Measurements from ENCODE around the gene MR1.

DNA sequence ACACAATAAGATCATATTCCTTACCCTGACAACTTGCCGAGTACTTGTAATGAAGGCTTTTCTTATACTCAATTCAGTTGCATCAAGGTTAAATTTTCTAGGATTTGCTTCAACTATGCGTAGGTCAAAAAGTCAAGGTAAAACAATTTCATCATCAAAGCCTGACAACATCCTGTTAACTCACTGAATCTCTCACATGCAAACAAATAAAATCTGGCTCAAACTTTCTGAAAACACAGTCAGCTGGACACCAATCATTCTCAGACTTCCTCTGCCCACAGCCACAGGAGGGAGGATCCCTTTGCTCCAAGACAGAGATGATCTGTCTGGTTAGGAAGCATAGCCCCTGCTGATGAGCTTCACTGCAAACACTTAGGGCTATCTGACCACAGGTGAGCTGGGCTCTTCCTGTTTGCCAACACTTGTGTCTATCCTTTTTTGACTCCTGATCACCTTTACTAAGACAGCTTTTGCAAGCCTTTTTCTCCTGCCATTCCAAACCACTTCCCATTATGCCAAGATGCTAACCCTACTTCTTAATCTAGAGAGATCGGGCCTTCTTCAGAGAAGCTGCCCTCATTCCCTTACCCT is 31.1 kb upstream of the MR1 start:
- TF ChIP-seq POLR2A (IDR thresholded peaks at IDR 0.05; ENCODE audit: low read length) (no peak), GATA1 (IDR thresholded peaks at IDR 0.05; ENCODE audit: low read depth, low read length) (no peak)

Data from erythroblast (primary cell).